Neural progenitor cell (in vitro differentiated cells): ENCODE measurements around the gene GABRA5. TPM values are rescaled to one million over a fixed set of nuclear protein-coding genes. Genes with fewer than 3 reads are reported as not detected.

Experiments
- DNase-seq: peaks from one replicate; pipeline ENCODE4 v3.0.0-alpha.2; 2016; ENCODE audit warnings: low spot score
- H2AFZ ChIP-seq: fragments of 200-600 bp; sonication (generic); replicated peaks from 2 replicates; pipeline ENCODE4 v1.6.1; 2016; ENCODE audit warnings: antibody characterized with exemption
- H3F3A ChIP-seq: fragments of 200-600 bp; sonication (generic); 2 replicates; pipeline ENCODE4 v1.6.1; 2016; ENCODE audit warnings: antibody characterized with exemption, low read depth
- H3K27ac ChIP-seq: fragments of 200-600 bp; sonication (generic); 2 replicates; pipeline ENCODE4 v1.5.1; 2016; ENCODE audit warnings: mild to moderate bottlenecking
- H3K27me3 ChIP-seq: fragments of 200-600 bp; sonication (generic); 2 replicates; pipeline ENCODE4 v1.6.1; 2016; ENCODE audit warnings: mild to moderate bottlenecking, moderate library complexity
- H3K36me3 ChIP-seq: fragments of 200-600 bp; sonication (generic); 2 replicates; pipeline ENCODE4 v1.5.1; 2016
- H3K4me1 ChIP-seq: fragments of 200-600 bp; sonication (generic); 2 replicates; pipeline ENCODE4 v1.6.1; 2016; ENCODE audit warnings: mixed run types
- H3K4me2 ChIP-seq: fragments of 200-600 bp; sonication (generic); 2 replicates; pipeline ENCODE4 v1.6.1; 2016
- H3K4me3 ChIP-seq: fragments of 200-600 bp; sonication (generic); 2 replicates; pipeline ENCODE4 v1.5.1; 2016
- H3K79me2 ChIP-seq: fragments of 200-600 bp; sonication (generic); 2 replicates; pipeline ENCODE4 v1.6.1; 2016; ENCODE audit warnings: low read depth
- H3K9ac ChIP-seq: fragments of 200-600 bp; sonication (generic); 2 replicates; pipeline ENCODE4 v1.6.1; 2016
- H3K9me3 ChIP-seq: fragments of 200-600 bp; sonication (generic); 2 replicates; pipeline ENCODE4 v1.5.1; 2016; ENCODE audit warnings: low read depth
- H4K20me1 ChIP-seq: fragments of 200-600 bp; sonication (generic); 2 replicates; pipeline ENCODE4 v1.6.1; 2016; ENCODE audit warnings: low read depth
- H3K27ac Mint-ChIP-seq: 3 replicates; pipeline ENCODE4 v1.8.0; 2021; ENCODE audit warnings: mixed read lengths
- H3K27me3 Mint-ChIP-seq: 2 replicates; pipeline ENCODE4 v1.8.0; 2022; ENCODE audit warnings: low read depth, mild to moderate bottlenecking, inconsistent platforms, moderate library complexity, mixed read lengths; ENCODE audit not compliant: insufficient read depth
- H3K36me3 Mint-ChIP-seq: 3 replicates; pipeline ENCODE4 v1.8.0; 2021; ENCODE audit warnings: mixed read lengths
- H3K4me1 Mint-ChIP-seq: 3 replicates; pipeline ENCODE4 v1.8.0; 2021; ENCODE audit warnings: mixed read lengths
- H3K4me3 Mint-ChIP-seq: 3 replicates; pipeline ENCODE4 v1.8.0; 2021; ENCODE audit warnings: mild to moderate bottlenecking, moderate library complexity, mixed read lengths
- H3K9me3 Mint-ChIP-seq: 3 replicates; pipeline ENCODE4 v1.8.0; 2020; ENCODE audit warnings: mixed read lengths
- EZH2 ChIP-seq: fragments of 200-600 bp; sonication (generic); IDR thresholded peaks from 2 replicates; pipeline ENCODE4 v1.6.1; 2017; ENCODE audit warnings: antibody characterized with exemption, mild to moderate bottlenecking, moderate library complexity
- EZH2phosphoT487 ChIP-seq: fragments of 200-600 bp; sonication (generic); IDR thresholded peaks from 2 replicates; pipeline ENCODE4 v1.6.1; 2017; ENCODE audit warnings: antibody characterized with exemption
- total RNA-seq: library from RNA; depleted of rRNA; stranded (reverse); fragments of >200 nt; gene quantifications from 2 replicates; pipeline ENCODE4 v1.2.3, GENCODE V29; 2015; ENCODE audit warnings: low replicate concordance
- TF ChIP-seq, protein P1 (sequence below): fragments of 200-600 bp; sonication (generic); IDR thresholded peaks from 2 replicates; pipeline ENCODE4 v1.5.1; 2017; ENCODE audit warnings: antibody characterized with exemption, mild to moderate bottlenecking

The GABRA5 gene
- total RNA-seq, 1 donor from 2014 or later, result 3.0 TPM

DNA sequence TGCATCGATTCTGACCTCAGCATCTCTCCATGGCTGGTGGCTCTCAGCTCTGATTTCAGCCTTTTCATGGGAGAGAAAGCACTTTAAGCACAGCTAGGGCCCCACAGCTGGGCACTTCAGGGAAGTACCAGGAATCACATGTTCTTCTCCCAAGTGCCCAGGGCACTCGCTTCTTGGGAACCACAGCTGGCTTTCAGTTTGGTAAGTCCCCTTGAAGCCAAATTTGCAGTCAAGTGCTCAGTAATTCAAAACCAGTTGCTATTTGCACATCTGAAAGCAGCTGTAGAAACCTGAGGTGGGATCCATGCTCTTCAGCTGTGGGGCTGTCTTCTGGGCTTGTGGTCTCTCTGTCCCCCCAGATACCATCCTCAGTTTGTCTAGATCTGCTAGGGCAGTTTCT is 12.8 kb downstream of the GABRA5 start:
- no peaks in the 10 kb centered on the region for H3K4me1 Mint-ChIP-seq
- H3K36me3 Mint-ChIP-seq, result no peaks in the 10 kb centered on the region
- no peak overlapping the region for H3K4me2 ChIP-seq
- no peak overlapping the region for H3K9ac ChIP-seq
- H3K27me3 Mint-ChIP-seq, result peaks cover 4% of the 10 kb centered on the region
- H3K36me3 ChIP-seq, result no peaks in the 10 kb centered on the region
- no peak overlapping the region for H3K4me3 ChIP-seq
- no peaks in the 10 kb centered on the region for H3K4me1 ChIP-seq
- H3K27ac Mint-ChIP-seq, result no peak overlapping the region
- no peak overlapping the region for H3K27ac ChIP-seq
- no peaks in the 10 kb centered on the region for H3K27me3 ChIP-seq
- H3K9me3 Mint-ChIP-seq, result no peaks in the 10 kb centered on the region
- no peaks in the 10 kb centered on the region for H3F3A ChIP-seq
- no peak overlapping the region for H2AFZ ChIP-seq
- no peak overlapping the region for H3K4me3 Mint-ChIP-seq
- H3K9me3 ChIP-seq, result no peaks in the 10 kb centered on the region
- no peak for TF ChIP-seq EZH2phosphoT487
- no peak for TF ChIP-seq EZH2
- TF ChIP-seq, protein P1, sequence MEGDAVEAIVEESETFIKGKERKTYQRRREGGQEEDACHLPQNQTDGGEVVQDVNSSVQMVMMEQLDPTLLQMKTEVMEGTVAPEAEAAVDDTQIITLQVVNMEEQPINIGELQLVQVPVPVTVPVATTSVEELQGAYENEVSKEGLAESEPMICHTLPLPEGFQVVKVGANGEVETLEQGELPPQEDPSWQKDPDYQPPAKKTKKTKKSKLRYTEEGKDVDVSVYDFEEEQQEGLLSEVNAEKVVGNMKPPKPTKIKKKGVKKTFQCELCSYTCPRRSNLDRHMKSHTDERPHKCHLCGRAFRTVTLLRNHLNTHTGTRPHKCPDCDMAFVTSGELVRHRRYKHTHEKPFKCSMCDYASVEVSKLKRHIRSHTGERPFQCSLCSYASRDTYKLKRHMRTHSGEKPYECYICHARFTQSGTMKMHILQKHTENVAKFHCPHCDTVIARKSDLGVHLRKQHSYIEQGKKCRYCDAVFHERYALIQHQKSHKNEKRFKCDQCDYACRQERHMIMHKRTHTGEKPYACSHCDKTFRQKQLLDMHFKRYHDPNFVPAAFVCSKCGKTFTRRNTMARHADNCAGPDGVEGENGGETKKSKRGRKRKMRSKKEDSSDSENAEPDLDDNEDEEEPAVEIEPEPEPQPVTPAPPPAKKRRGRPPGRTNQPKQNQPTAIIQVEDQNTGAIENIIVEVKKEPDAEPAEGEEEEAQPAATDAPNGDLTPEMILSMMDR, result no peak
- no peaks in the 10 kb centered on the region for H3K79me2 ChIP-seq
- DNase-seq, result no peak
- no peaks in the 10 kb centered on the region for H4K20me1 ChIP-seq

DNA sequence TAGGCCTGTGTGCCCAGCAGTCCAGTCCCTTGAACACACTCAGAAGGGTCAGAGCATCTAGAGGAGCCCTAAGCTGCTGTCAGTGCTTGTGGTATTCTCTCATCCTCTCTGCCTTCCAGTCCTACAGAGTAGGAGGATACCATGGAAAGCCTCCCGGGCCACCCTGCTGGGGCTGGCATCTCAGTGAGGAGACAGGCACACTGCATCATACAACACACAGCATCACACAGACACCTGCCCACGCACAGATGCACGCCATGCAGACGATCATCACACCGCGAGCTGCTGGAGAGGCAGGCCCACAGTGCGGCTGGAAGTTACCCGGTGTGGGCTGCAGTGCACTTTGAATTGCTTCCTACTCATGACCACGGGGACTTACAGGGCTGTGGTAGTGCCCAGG is 15.2 kb downstream of the GABRA5 start:
- no peak overlapping the region for H3K4me3 ChIP-seq
- DNase-seq, result no peak
- Mint-ChIP-seq H3K4me3 (no peak overlapping the region), H3K4me1 (no peaks in the 10 kb centered on the region), H3K9me3 (no peaks in the 10 kb centered on the region), H3K27me3 (peaks cover 4% of the 10 kb centered on the region), H3K27ac (no peak overlapping the region), H3K36me3 (no peaks in the 10 kb centered on the region)
- H3K4me1 ChIP-seq, result no peaks in the 10 kb centered on the region
- TF ChIP-seq, protein P1, result no peak
- no peak for TF ChIP-seq EZH2
- TF ChIP-seq EZH2phosphoT487, result no peak
- H4K20me1 ChIP-seq, result no peaks in the 10 kb centered on the region
- H3K79me2 ChIP-seq, result no peaks in the 10 kb centered on the region
- H3K27ac ChIP-seq, result no peak overlapping the region
- no peaks in the 10 kb centered on the region for H3K9me3 ChIP-seq
- no peak overlapping the region for H3K4me2 ChIP-seq
- no peaks in the 10 kb centered on the region for H3K36me3 ChIP-seq
- no peak overlapping the region for H3K9ac ChIP-seq
- H2AFZ ChIP-seq, result no peak overlapping the region
- no peaks in the 10 kb centered on the region for H3K27me3 ChIP-seq
- no peaks in the 10 kb centered on the region for H3F3A ChIP-seq

DNA sequence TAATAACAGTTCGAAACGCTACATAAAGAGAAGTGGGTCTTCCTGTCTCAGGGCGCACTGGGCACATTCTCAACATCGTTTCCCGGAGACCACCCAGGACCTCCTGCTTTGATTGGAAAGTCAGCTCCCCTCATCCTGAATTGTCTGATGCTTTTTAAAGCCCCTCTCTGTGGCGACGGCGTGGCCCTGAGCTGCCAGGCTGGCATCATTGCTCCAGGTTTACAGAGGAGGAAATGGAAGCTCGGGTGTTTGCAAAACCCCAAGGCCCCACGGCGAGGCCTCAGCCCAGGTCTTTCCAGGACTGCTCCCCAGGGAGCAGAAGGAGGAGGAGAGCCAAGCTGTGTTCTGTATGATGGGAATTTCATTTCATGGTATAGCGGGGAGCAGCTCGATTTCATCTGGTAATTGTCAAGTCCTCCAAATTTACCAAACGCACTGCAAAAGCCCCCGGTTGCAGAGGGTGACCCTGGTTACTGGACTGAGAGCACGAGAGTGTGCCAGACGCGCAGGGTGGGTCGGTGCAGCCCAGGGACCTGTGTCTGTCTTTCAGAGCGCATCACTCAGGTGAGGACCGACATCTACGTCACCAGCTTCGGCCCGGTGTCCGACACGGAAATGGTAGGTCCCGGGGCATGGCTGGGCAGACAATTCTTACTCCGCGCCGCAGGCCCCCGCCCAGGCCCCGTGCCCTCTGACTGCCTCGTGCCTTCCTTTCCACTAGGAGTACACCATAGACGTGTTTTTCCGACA is 15.9 kb downstream of the GABRA5 start:
- Histone ChIP-seq H3K4me3 (no peak overlapping the region), H3K9me3 (no peaks in the 10 kb centered on the region), H2AFZ (no peak overlapping the region), H3K9ac (no peak overlapping the region), H3K4me1 (no peaks in the 10 kb centered on the region), H4K20me1 (no peaks in the 10 kb centered on the region), H3K79me2 (no peaks in the 10 kb centered on the region), H3K36me3 (no peaks in the 10 kb centered on the region), H3K27me3 (no peaks in the 10 kb centered on the region), H3K27ac (no peak overlapping the region), H3K4me2 (no peak overlapping the region), H3F3A (no peaks in the 10 kb centered on the region)
- Mint-ChIP-seq H3K4me3 (no peak overlapping the region), H3K27ac (no peak overlapping the region), H3K36me3 (no peaks in the 10 kb centered on the region), H3K4me1 (no peaks in the 10 kb centered on the region), H3K9me3 (no peaks in the 10 kb centered on the region), H3K27me3 (peaks cover 4% of the 10 kb centered on the region)
- TF ChIP-seq EZH2 (no peak), EZH2phosphoT487 (no peak)
- TF ChIP-seq, protein P1, result no peak
- no peak for DNase-seq
